Glutamatergic neuron (in vitro differentiated cells): ENCODE data around the gene SNRPA1. TPM values are rescaled to one million over a fixed set of nuclear protein-coding genes. Genes with fewer than 3 reads are reported as not detected.

Experiments used
- DNase-seq: peaks from one replicate; pipeline ENCODE4 v3.0.0; 2022
- H3K27ac Mint-ChIP-seq: one replicate; pipeline ENCODE4 v1.8.0; 2020; ENCODE audit warnings: mild to moderate bottlenecking, mixed read lengths, inconsistent platforms; ENCODE audit not compliant: unreplicated experiment
- H3K27me3 Mint-ChIP-seq: one replicate; pipeline ENCODE4 v1.8.0; 2020; ENCODE audit warnings: mild to moderate bottlenecking, moderate library complexity, mixed read lengths, inconsistent platforms; ENCODE audit not compliant: unreplicated experiment
- H3K36me3 Mint-ChIP-seq: one replicate; pipeline ENCODE4 v1.8.0; 2020; ENCODE audit warnings: mild to moderate bottlenecking, mixed read lengths, inconsistent platforms; ENCODE audit not compliant: unreplicated experiment
- H3K4me1 Mint-ChIP-seq: one replicate; pipeline ENCODE4 v1.8.0; 2020; ENCODE audit warnings: mild to moderate bottlenecking, low read depth, mixed read lengths, inconsistent platforms; ENCODE audit not compliant: unreplicated experiment
- H3K4me3 Mint-ChIP-seq: one replicate; pipeline ENCODE4 v1.8.0; 2020; ENCODE audit warnings: mild to moderate bottlenecking, mixed read lengths, inconsistent platforms; ENCODE audit not compliant: unreplicated experiment
- H3K9me3 Mint-ChIP-seq: one replicate; pipeline ENCODE4 v1.8.0; 2020; ENCODE audit warnings: mild to moderate bottlenecking, moderate library complexity, mixed read lengths, inconsistent platforms; ENCODE audit not compliant: unreplicated experiment
- total RNA-seq: library from RNA; stranded (reverse); fragmentation: NEBNext Ultra II Directional; extraction: Animal tissue kit (Norgen Biotek cat#: 25700); gene quantifications from one replicate; pipeline ENCODE4 v1.2.1, GENCODE V29; 2021; ENCODE audit not compliant: unreplicated experiment
- TF ChIP-seq, protein P1 (sequence below): fragments of 200-600 bp; sonication (generic); IDR thresholded peaks from one replicate; pipeline ENCODE4 v1.5.0; 2021; ENCODE audit not compliant: partially characterized antibody, unreplicated experiment

Gene SNRPA1
- total RNA-seq, 1 donor from 2014 or later, result 73.5 TPM

DNA sequence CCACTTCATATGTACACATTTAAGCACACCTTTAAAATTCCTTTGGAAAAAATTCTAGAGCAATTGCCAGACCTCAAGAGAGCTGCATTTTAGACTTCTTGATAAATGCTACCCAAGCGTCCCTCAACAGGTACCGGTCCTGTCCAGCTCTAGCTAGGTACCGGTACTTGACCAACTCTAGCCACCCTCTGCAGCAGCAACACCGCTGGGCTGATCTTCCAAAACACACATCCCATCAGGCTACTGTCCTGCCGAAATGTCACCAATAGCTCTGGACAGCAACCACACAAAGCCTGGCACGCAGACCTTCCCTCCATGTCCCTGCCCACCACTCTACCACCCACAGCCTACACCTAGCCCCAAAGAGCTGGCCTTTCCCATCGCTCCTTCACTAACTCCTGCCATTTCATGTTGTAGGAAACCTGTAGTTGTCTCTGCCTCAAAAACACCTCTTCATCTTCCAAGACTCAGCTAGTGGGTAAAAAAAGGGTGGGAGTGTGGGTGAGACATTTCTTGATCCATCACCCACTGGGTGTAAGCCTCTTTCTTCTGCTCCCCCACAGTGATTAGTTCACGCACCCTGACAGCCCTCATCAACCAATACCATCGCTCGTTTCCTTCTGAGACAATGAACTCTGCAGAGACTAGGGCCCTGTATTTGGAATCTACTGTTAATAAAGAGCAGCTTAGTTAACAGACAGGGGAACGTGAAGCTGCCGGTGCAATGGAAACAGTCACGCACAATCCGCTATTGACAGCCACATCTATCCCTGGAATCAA is 50.0 kb downstream of the SNRPA1 start:
- Mint-ChIP-seq H3K4me3 (no peak overlapping the region), H3K27me3 (peaks cover 3% of the 10 kb centered on the region), H3K9me3 (no peaks in the 10 kb centered on the region), H3K4me1 (peaks cover 29% of the 10 kb centered on the region), H3K36me3 (no peaks in the 10 kb centered on the region), H3K27ac (no peak overlapping the region)
- TF ChIP-seq, protein P1, sequence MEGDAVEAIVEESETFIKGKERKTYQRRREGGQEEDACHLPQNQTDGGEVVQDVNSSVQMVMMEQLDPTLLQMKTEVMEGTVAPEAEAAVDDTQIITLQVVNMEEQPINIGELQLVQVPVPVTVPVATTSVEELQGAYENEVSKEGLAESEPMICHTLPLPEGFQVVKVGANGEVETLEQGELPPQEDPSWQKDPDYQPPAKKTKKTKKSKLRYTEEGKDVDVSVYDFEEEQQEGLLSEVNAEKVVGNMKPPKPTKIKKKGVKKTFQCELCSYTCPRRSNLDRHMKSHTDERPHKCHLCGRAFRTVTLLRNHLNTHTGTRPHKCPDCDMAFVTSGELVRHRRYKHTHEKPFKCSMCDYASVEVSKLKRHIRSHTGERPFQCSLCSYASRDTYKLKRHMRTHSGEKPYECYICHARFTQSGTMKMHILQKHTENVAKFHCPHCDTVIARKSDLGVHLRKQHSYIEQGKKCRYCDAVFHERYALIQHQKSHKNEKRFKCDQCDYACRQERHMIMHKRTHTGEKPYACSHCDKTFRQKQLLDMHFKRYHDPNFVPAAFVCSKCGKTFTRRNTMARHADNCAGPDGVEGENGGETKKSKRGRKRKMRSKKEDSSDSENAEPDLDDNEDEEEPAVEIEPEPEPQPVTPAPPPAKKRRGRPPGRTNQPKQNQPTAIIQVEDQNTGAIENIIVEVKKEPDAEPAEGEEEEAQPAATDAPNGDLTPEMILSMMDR, result no peak
- DNase-seq, result no peak

DNA sequence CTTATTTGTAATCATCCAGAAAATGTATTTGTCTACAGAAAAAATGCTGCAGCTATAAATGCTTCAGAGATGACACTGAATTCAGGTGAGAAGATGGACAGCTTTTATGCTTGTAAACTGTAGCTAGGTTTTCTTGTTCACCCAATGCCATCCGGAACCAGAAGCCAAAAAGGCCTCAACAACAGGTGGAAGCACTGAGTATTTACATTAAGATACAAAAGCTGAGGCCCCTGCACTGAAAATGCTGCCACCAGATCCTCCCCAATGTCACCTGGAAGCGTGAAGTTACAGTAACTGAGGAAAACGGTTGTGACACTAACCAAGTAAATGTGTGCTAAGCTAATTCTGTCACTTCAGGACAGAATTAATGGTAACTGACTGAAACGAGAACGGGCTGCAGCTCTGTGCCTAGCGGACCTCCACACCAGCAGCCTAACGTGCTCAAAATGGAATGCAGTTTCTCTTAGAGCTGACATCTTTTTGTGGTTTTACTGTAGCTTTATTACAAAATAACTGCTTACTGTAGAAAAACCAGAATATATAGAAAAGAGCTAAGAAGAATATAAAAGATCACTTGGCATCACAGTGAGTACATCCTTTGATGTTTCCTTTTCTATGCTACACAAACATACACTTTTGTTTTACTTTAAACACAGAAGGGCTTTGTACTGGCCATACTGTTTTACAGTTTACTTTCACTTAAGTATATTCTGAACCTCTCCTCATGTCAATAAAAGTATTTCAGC is 50.8 kb downstream of the SNRPA1 start:
- peaks cover 3% of the 10 kb centered on the region for H3K27me3 Mint-ChIP-seq
- TF ChIP-seq, protein P1, result no peak
- H3K9me3 Mint-ChIP-seq, result no peaks in the 10 kb centered on the region
- no peaks in the 10 kb centered on the region for H3K36me3 Mint-ChIP-seq
- no peak for DNase-seq
- H3K4me3 Mint-ChIP-seq, result no peak overlapping the region
- H3K4me1 Mint-ChIP-seq, result peaks cover 25% of the 10 kb centered on the region
- no peak overlapping the region for H3K27ac Mint-ChIP-seq

DNA sequence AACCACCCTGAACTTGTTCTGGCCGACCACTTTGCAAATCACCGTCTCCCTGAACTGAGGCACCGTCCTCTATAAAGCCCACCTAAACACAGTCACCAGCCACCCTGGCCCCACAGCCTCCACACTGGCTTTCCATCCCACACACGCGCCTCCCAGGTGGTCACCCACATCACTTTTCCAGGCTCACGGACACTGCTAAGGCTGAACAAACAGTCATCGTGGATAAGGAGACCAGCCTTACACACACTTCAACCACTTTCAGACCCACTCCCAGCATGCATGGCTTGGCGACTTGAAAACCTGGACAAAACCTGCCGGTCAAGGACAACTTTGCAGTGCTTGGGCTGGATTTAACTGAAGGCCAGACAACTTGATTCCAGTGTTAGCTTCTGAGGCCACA is 51.6 kb downstream of the SNRPA1 start:
- TF ChIP-seq, protein P1, result no peak
- no peak overlapping the region for H3K4me3 Mint-ChIP-seq
- no peaks in the 10 kb centered on the region for H3K9me3 Mint-ChIP-seq
- H3K4me1 Mint-ChIP-seq, result peaks cover 23% of the 10 kb centered on the region
- H3K27me3 Mint-ChIP-seq, result peaks cover 3% of the 10 kb centered on the region
- no peaks in the 10 kb centered on the region for H3K36me3 Mint-ChIP-seq
- DNase-seq, result no peak
- no peak overlapping the region for H3K27ac Mint-ChIP-seq

DNA sequence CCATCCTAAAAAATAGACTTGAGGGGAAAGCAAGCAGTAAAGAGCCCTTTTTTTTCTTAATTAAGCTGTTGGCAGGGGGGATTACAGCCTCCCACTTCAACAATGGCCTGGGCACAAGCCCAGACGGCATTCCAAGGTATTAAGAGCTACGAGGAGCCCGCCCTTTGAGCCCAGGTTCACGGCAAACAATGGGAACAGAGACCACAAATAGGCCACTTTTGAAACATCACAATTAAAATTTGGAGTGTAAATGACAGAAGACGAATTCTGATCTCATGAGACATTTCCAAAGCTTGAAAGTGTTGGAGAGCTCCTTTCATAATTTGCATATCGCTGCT is 52.1 kb downstream of the SNRPA1 start:
- TF ChIP-seq, protein P1, result no peak
- no peaks in the 10 kb centered on the region for H3K36me3 Mint-ChIP-seq
- H3K27ac Mint-ChIP-seq, result no peak overlapping the region
- no peaks in the 10 kb centered on the region for H3K9me3 Mint-ChIP-seq
- H3K4me1 Mint-ChIP-seq, result peaks cover 24% of the 10 kb centered on the region
- no peak overlapping the region for H3K4me3 Mint-ChIP-seq
- no peak for DNase-seq
- peaks cover 3% of the 10 kb centered on the region for H3K27me3 Mint-ChIP-seq
